NCI-H1436 treated with DMSO at 0.1 percent for 48 hours (cell line): ENCODE measurements around the gene RDH13.
"Not testable (repeated sequence)": the region's sequence is repeated elsewhere in the genome, so short reads cannot be mapped to it uniquely, and the experiment has no call there.

Source experiments
- DNase-seq: peaks from one replicate; lab custom pipeline; 2025; lab: John Stamatoyannopoulos, UW

Gene RDH13

GRCh38 chr19:55014714-55015113 lies 48.2 kb downstream of the RDH13 start:
- DNase-seq: no peak

- no peak for DNase-seq
Observed at GRCh38 chr19:55013596-55013995, 49.4 kb downstream of the RDH13 start.

GRCh38 chr19:55012306-55012705 lies 50.6 kb downstream of the RDH13 start:
- no peak for DNase-seq

GRCh38 chr19:55010561-55010960 lies 52.4 kb downstream of the RDH13 start:
- DNase-seq: not testable (repeated sequence)

- not testable (repeated sequence) for DNase-seq
Observed at GRCh38 chr19:55008781-55009180, 54.2 kb downstream of the RDH13 start.

- DNase-seq: not testable (repeated sequence)
Observed at GRCh38 chr19:55008189-55008588, 54.8 kb downstream of the RDH13 start.

GRCh38 chr19:55007537-55007936 lies 55.4 kb downstream of the RDH13 start:
- DNase-seq: not testable (repeated sequence)

- not testable (repeated sequence) for DNase-seq
Observed at GRCh38 chr19:55006795-55007194, 56.2 kb downstream of the RDH13 start.

- DNase-seq: no peak
Observed at GRCh38 chr19:55005684-55006488, 57.1 kb downstream of the RDH13 start.

- DNase-seq: no peak
Observed at GRCh38 chr19:55000761-55001160, 62.2 kb downstream of the RDH13 start.

- DNase-seq: not testable (repeated sequence)
Observed at GRCh38 chr19:54998751-54999239, 64.2 kb downstream of the RDH13 start.

GRCh38 chr19:54995561-54995960 lies 67.4 kb downstream of the RDH13 start:
- DNase-seq: no peak
